ENCODE results near the gene CSF2RB. TPM values are rescaled to one million over a fixed set of nuclear protein-coding genes. Genes with fewer than 3 reads are reported as not detected.

CSF2RB gene
- total RNA-seq, 1 donor from 2014 or later: under 0.01 TPM

GRCh38 chr22:36935694-36936093, 22.3 kb downstream of the CSF2RB start:
- TF ChIP-seq CTCF (conservative IDR thresholded peaks at IDR 0.05; ENCODE audit: low read depth, low read length): no peak
- no peak overlapping the region for H3K4me3 ChIP-seq (ENCODE audit: low read depth, low read length)
- no peak for DNase-seq (ENCODE audit: low read depth)

GRCh38 chr22:36936362-36937116, 23.1 kb downstream of the CSF2RB start:
- no peak for DNase-seq (ENCODE audit: low read depth)
- H3K4me3 ChIP-seq (ENCODE audit: low read depth, low read length): no peak overlapping the region
- TF ChIP-seq CTCF (conservative IDR thresholded peaks at IDR 0.05; ENCODE audit: low read depth, low read length): no peak

GRCh38 chr22:36937319-36938027, 24.0 kb downstream of the CSF2RB start:
- H3K4me3 ChIP-seq (ENCODE audit: low read depth, low read length): no peak overlapping the region
- TF ChIP-seq CTCF (conservative IDR thresholded peaks at IDR 0.05; ENCODE audit: low read depth, low read length): no peak
- no peak for DNase-seq (ENCODE audit: low read depth)

- TF ChIP-seq CTCF (conservative IDR thresholded peaks at IDR 0.05; ENCODE audit: low read depth, low read length): no peak
- no peak for DNase-seq (ENCODE audit: low read depth)
Measured at GRCh38 chr22:36938028-36938425, 24.6 kb downstream of the CSF2RB start.

GRCh38 chr22:36938886-36939285, 25.5 kb downstream of the CSF2RB start:
- TF ChIP-seq CTCF (conservative IDR thresholded peaks at IDR 0.05; ENCODE audit: low read depth, low read length): no peak
- no peak for DNase-seq (ENCODE audit: low read depth)
- no peak overlapping the region for H3K4me3 ChIP-seq (ENCODE audit: low read depth, low read length)

More at GRCh38 chr22:36938028-36938425, 24.6 kb downstream of the CSF2RB start:
- H3K4me3 ChIP-seq (ENCODE audit: low read depth, low read length): no peak overlapping the region

- DNase-seq (ENCODE audit: low read depth): no peak
- no peak for TF ChIP-seq CTCF (conservative IDR thresholded peaks at IDR 0.05; ENCODE audit: low read depth, low read length)
- no peak overlapping the region for H3K4me3 ChIP-seq (ENCODE audit: low read depth, low read length)
Measured at GRCh38 chr22:36940676-36941075, 27.2 kb downstream of the CSF2RB start.
